Epithelial cell of proximal tubule (primary cell): ENCODE measurements around the gene CTSW. TPM values are rescaled to one million over a fixed set of nuclear protein-coding genes. Genes with fewer than 3 reads are reported as not detected.

Source experiments
- DNase-seq: peaks from one replicate; pipeline ENCODE4 v3.0.0-alpha.2; 2011; ENCODE audit warnings: low read depth
- H3K4me3 ChIP-seq: 2 replicates; pipeline ENCODE4 v1.5.1; 2011; ENCODE audit warnings: low read depth, mild to moderate bottlenecking, low read length
- CTCF ChIP-seq: conservative IDR thresholded peaks from 2 replicates; pipeline ENCODE4 v1.5.1; 2012; ENCODE audit warnings: low read depth, mild to moderate bottlenecking, low read length
- total RNA-seq: library from RNA; depleted of rRNA; stranded (reverse); fragments of >200 nt; gene quantifications from 2 replicates; pipeline ENCODE4 v1.2.3, GENCODE V29; 2015

The CTSW gene
- total RNA-seq, 1 donor from 2014 or later = 1.2 TPM

- TF ChIP-seq CTCF = no peak
- no peak for DNase-seq
- no peak overlapping the region for H3K4me3 ChIP-seq
These were observed 24.1 kb downstream of the CTSW start for GRCh38 chr11:65903715-65904114.

- no peak for TF ChIP-seq CTCF
- DNase-seq = no peak
- H3K4me3 ChIP-seq = no peak overlapping the region
These were observed 27.0 kb downstream of the CTSW start for GRCh38 chr11:65906602-65907001.

GRCh38 chr11:65907878-65908277 lies 28.2 kb downstream of the CTSW start:
- no peak for TF ChIP-seq CTCF
- H3K4me3 ChIP-seq = no peak overlapping the region
- DNase-seq = no peak

- TF ChIP-seq CTCF = peak; percentile 32
- no peak overlapping the region for H3K4me3 ChIP-seq
- DNase-seq = no peak
These were observed 32.3 kb downstream of the CTSW start for GRCh38 chr11:65911682-65912568.

GRCh38 chr11:65912845-65913244 lies 33.2 kb downstream of the CTSW start:
- H3K4me3 ChIP-seq = no peak overlapping the region
- no peak for DNase-seq
- no peak for TF ChIP-seq CTCF

GRCh38 chr11:65915101-65915820 lies 35.6 kb downstream of the CTSW start:
- DNase-seq = no peak
- no peak overlapping the region for H3K4me3 ChIP-seq
- no peak for TF ChIP-seq CTCF
